ENCODE results near the gene ME2.

Gene ME2

DNA sequence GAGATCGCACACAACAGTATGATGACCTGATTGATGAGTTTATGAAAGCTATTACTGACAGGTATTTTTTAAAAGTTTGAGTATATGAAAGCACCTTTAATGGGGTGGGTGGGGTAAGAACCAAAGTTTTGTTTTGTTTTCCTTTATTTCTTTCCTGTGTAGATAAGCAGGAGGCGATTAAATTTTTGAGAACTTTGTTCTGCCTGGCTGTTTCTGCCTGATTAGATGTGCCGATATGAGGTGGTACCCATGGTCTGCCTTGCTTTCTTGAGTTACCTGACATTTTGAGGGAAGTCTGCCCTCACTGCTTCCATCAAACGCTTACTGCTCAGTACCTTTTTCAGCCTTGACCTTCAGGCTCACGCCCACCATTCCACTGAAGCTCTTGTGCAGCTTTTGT, 39.2 kb downstream of the ME2 start:
- no peak for TF ChIP-seq CTCF (IDR thresholded peaks at IDR 0.05; ENCODE audit: low read length, missing control alignments)
- no peak overlapping the region for H3K4me3 ChIP-seq (replicated peaks; ENCODE audit: low read depth, low read length)
- no peak for DNase-seq (ENCODE audit: low read depth)

GRCh38 chr18:50924372-50924771, 45.5 kb downstream of the ME2 start:
- no peak for TF ChIP-seq CTCF (IDR thresholded peaks at IDR 0.05; ENCODE audit: low read length, missing control alignments)
- H3K4me3 ChIP-seq (replicated peaks; ENCODE audit: low read depth, low read length): no peak overlapping the region
- no peak for DNase-seq (ENCODE audit: low read depth)

- no peak overlapping the region for H3K4me3 ChIP-seq (replicated peaks; ENCODE audit: low read depth, low read length)
- no peak for DNase-seq (ENCODE audit: low read depth)
- TF ChIP-seq CTCF (IDR thresholded peaks at IDR 0.05; ENCODE audit: low read length, missing control alignments): no peak
These were observed 47.6 kb downstream of the ME2 start for GRCh38 chr18:50926521-50926920.

DNA sequence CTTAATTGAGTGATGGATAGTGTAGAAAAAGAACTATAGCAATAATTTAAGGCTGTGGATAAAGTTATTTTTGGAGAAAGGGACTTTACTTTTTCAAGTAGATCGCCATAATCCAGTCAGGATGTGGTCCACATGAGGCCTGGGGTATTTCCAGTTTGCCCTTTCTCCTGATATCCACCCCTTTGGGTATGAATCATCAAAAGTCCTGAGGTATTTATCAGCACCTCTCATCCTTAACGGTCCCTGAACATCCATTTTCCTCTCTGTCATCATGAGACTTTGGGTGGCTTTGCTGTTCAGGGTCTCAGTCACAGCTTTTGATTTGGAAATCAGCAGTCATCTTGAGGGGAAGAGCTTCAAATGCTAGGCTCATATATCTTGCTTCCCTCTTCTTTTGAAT, 49.6 kb downstream of the ME2 start:
- no peak overlapping the region for H3K4me3 ChIP-seq (replicated peaks; ENCODE audit: low read depth, low read length)
- no peak for DNase-seq (ENCODE audit: low read depth)
- TF ChIP-seq CTCF (IDR thresholded peaks at IDR 0.05; ENCODE audit: low read length, missing control alignments): no peak

- no peak overlapping the region for H3K4me3 ChIP-seq (replicated peaks; ENCODE audit: low read depth, low read length)
- no peak for TF ChIP-seq CTCF (IDR thresholded peaks at IDR 0.05; ENCODE audit: low read length, missing control alignments)
- no peak for DNase-seq (ENCODE audit: low read depth)
These were observed 54.8 kb downstream of the ME2 start for GRCh38 chr18:50933684-50934083.

GRCh38 chr18:50934545-50935211, 55.8 kb downstream of the ME2 start:
- no peak overlapping the region for H3K4me3 ChIP-seq (replicated peaks; ENCODE audit: low read depth, low read length)
- no peak for TF ChIP-seq CTCF (IDR thresholded peaks at IDR 0.05; ENCODE audit: low read length, missing control alignments)
- DNase-seq (ENCODE audit: low read depth): no peak

- no peak for DNase-seq (ENCODE audit: low read depth)
- H3K4me3 ChIP-seq (replicated peaks; ENCODE audit: low read depth, low read length): no peak overlapping the region
- no peak for TF ChIP-seq CTCF (IDR thresholded peaks at IDR 0.05; ENCODE audit: low read length, missing control alignments)
These were observed 56.7 kb downstream of the ME2 start for GRCh38 chr18:50935493-50936191.
